ELF-1 (cell line): ENCODE measurements around the gene TIMM17B.

Source experiments
- DNase-seq: peaks from one replicate; pipeline ENCODE4 v3.0.0-alpha.2; 2016; ENCODE audit warnings: low read depth, low spot score

The TIMM17B gene

DNA sequence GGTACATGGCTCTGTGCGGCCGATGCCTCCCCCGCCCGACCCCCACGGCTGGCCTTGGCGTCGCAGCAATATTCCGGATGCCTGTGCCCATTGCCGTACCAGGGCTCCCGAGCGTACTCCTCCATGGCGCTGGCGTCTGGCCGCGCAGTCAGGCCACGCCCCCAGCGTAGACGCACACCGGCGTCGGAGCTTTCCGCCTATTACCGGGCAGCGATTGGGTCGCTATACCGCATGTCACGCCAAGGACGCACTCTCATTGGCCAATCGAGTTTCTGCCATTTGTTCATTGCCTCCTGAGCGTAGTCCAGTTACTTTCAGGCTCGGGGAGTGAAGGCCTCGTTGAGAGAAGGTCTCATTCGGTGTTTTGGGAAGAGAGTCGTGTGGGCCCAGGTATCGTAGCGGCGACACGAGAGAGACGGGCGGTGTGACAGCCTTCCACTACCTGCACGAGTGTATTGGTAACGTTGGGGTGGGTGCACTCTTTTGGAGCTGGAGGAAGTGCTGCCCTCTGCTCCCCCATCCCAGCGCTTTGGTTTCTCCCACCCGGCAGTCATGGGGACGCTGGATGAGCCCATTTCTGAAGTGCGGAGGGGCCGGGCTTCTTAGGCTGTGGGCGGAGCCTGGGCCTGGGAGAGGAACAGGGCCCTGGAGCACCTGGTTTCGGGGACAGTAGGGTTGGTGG, at the start of gene TIMM17B, which contains the start of gene PQBP1:
Gene TIMM17B, minus strand, starts transcription at position 144 of the 682 bp plus-strand sequence. Its CDS starts 19 bp downstream, at position 125.
Gene PQBP1, plus strand, starts transcription at position 306 of the 682 bp plus-strand sequence. CDS start 580 bp downstream, outside the sequence.
- peak; percentile 99 for DNase-seq

DNA sequence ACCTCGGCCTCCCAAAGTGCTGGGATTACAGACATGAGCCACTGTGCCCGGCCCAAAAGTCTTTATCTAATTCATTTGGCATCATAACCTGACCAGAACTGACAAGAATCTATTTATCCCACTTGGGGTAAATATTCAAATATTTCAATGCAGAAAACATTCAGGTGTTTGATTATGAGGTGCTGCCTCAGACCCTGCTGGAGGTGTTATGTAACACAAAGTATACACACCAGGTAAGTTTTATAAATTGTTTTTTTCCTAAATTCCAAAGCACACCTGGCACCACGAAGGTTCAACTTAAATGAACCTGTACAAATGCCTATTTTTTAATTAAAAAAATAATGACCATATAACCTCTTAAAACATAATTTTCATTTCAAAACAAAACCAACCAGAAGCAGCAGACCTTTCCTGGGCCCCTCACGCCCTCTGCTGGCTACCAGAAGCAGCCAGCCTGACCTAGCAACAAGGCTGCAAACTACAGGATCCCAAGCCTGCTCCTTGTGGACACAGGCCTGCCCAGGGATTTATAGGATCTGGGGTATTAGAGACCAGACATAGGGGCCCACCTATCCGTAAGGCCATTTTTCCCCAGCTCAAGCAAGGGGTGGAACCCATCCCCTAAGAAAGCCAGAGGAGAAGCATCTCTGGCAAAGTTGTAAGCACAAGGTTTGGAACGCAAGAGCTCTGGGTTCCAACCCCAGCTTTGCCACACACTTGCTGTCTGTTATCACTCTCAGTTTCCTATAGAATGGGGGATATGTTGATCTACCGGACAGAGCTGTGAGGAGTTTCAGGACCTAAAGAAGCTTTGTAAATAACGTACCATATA, 48.2 kb upstream of the TIMM17B start:
- peak; percentile 75 for DNase-seq

DNA sequence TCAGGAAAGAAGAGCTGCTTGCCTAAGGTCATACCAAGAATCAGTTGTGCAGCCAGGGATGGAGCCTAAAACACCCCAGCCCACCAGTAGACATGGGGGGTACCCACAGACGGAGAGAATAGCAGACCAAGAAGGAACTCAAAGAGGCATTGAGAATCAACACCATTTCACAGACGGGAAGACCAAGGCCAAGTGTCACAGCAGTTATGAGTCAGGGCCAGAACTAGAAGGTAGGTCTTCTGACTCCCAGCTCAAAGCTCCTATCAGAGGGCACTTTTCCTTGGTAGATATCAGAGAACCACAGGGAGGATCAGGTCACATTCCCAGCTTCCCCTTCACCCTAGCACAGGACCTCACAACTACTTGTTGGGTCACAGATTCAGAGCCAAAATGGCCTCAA, 45.3 kb upstream of the TIMM17B start:
- DNase-seq, result no peak

DNA sequence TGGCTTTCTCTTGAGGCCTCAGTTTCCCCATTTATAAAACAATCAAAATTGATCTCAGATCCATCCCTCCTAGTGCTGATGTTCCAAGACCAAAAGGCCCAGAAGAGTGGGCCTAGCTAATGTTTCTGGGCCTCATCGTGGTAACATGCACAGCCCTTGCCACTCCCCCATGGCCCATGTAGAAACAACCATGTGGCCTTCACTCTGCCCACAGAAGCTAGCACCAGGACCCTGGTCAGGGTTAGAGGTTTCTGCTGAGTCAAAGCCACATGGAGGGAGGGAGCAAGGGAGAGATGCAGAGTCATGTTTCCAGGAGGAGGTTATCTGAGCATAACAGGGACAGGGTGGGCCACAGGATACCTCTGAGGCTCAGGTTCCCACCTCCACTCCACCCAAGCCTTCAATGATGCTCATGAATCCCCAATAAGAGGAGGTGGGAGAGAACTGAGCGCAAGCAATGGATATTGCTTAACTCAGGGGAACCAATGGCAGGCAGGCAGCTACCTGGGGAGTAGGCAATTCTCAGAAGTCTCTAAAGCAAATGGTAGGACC, 42.9 kb upstream of the TIMM17B start:
- no peak for DNase-seq

DNA sequence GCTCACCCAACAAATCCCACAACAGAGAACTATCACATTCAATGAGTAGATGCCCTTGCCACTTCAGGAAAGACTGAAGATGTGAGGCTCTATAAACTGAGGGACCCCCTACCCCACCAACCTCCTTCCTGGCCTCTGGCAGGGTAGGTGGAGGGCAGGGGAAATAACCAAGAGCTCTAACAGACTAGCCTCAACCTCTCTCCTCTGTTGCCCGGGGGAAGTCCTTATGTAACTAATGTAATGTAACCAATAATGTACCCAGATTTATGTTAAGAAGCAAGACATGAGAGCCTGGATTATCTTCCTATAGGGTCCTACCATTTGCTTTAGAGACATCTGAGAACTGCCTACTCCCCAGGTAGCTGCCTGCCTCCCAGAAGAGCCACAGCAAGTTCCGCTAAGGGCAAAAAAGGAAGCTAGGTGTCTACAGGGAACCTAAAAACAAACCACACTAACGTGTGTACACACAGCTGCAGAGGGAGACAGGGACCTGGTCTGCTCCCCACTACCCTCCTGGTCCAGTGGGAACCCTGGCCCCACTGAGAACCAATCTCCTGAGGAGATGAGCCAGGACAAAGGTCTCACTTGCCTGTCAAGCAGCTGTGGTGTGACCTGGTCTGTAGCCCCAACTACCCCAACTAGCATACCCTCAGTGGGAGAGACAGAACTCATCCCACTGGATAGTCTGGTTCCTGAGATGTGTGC, 42.1 kb upstream of the TIMM17B start:
- DNase-seq, result no peak

DNA sequence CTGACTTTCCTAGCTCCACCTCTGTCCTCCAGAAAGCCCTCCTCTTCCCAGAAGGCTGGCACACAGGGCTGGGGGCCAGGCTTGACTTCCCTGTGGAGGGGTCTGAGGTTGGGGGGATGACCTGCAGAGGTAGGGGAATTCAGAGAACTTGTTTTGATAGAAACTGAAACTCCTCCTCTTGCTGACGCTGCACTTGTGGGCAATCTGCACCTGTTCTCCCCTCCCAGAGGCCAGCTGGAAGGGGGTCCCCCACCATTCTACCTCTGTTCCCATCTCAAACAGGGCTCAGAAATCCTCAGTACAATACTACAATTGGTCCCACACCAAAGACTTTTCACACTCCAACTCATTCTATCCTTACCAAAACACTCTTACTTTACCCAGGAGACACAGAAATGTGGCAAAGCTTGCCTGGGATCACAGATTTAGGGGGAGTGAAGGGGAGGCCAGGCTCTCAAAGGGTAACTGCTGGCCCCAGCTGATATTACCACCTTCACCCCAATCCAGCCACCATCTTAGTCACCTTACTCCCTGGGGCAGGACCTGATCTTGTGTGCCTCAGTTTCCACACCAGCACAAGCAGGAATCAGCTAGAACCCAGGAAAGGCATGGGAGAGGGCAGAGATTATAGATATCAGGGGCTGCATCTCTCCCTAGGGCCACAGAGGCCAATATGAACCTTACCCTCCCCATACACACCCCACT, 41.3 kb upstream of the TIMM17B start:
- no peak for DNase-seq

DNA sequence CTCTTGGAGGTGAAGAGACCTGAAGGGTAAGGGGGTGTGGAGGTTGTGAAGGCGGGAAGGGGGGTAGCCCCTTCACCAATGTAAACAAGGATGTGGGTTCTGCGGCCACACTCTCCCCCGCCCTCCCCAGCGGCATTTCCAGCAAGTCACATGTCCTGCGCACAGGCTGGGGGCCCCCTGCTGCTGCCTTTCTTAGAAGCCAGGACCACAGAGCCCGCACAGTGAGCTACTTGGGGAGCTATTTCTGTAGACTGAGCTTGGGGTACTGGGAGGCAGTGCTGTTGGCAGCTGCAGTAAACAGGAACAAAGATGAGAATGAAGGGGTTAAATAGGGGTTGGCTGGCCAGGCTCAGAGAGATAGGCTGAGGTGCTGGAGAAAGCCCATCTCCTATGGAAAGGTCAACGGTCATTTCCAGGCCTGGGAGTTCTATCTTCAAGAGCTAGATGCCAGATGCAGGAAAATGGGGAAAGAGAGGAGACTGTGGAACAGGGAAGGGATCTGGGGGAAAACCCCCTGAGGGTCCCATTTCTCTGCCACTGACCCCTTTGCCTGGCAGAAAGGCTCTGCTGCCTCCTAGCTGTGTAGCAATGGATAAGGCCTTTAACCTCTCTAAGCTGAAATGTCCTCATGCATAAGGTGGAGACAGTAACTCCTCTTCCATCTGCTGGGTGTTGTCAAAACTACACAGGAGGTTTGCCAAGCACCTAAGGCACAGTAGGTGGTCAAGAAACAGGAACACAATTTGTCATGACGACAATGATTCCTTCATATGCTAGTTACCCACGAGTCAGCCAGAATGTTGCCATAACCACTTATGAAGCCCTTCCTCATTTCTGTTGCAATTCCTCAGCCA, 39.7 kb upstream of the TIMM17B start:
- DNase-seq, result peak; percentile 61

DNA sequence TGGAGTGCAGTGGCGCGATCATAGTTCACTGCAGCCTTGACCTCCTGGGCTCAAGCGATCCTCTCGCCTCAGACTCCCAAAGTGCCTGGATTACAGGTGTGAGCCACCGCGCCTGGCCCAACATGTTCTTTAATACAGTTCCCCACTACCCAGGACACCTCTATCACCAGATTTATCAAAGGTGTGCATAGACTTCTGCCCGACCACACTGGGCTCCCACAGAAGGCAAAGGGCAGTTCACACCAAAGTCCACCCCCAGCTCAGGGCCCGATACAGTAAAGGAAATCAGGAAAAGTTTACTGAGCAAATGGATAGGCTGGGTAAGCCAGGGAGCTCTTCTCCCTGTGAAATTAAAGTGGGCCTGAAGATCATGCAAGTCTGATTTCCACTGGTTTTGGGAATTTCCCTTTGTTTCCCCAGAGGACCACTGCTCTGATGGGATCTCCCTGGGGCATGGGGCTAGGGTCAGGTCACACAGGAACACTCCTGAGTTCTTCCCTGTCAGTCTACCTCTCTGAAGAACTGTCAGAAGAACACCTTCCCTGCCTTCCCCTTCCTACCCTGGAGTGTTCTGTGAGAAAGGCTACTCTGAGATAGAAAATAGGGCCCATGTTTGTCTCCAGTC, 39.0 kb upstream of the TIMM17B start:
- no peak for DNase-seq

DNA sequence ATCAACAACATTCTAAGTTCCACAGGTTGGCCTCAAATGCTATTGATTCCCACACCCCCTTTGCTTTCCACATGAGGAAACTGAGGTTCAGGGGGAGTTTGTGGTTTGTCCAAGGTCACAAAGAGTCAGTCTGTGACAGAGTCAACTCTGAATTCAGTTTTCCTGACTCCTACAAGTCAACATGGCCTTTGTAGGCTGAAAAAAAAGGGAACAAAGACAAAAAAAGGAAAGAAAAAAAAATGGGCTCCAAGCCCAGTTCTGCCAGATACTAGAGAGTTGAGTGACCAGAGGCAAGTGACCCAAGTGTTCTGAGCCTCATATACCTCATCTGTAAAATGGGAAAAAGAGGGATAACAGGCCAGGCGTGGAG, 37.7 kb upstream of the TIMM17B start:
- DNase-seq, result no peak

DNA sequence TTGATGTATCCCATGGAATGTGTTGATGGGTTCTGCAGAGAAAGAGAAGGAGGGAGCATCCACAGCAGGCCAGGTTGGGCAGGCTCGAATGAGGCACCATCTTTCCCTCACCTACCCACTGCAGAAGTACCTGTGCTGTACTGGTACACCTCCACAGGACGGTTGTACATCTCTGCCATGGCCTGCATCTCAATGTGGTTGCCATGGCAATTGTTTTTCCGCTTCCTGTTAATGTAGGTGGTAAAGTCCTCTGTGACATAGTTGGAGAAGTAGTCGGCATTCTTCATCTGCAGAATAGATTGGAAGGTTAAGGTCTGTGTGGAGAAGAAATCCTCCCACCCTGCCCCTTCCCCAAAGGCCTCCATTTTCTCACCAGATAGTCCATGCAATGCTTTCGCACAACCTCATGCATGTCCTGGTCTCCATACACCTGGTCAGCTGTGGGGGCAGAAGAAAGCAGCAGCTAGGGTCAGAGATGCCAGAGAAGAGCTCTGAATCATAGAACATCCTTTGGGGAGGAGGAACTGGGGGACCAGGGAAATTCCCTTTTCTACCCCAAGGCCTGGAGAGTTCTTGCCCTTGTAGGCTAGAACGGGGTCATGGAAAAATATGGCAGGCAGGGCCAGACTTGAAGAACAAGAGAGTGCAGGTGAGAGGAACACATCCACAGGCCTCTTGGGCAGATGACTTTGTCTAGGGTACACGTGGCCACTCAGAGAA, 37.2 kb upstream of the TIMM17B start:
- no peak for DNase-seq

DNA sequence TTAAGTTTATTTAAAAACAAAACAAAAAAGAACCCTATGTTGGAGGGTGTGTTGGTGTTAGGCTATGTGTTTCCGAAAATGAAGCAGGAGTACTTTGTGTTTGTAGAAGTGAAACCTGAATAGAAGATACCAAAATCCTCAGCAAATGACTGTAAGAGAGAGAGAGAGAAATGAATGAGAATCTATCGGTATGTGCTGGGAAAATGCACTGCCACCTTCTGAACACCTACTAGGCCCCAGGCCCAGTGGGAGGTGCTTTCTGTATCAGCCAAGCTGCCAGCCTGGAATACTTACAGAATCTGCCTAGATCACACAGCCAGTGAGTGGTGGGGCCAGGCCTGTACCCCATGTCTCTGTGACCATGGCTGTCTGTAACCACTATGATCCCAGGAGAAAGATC, 36.2 kb upstream of the TIMM17B start:
- DNase-seq, result no peak

DNA sequence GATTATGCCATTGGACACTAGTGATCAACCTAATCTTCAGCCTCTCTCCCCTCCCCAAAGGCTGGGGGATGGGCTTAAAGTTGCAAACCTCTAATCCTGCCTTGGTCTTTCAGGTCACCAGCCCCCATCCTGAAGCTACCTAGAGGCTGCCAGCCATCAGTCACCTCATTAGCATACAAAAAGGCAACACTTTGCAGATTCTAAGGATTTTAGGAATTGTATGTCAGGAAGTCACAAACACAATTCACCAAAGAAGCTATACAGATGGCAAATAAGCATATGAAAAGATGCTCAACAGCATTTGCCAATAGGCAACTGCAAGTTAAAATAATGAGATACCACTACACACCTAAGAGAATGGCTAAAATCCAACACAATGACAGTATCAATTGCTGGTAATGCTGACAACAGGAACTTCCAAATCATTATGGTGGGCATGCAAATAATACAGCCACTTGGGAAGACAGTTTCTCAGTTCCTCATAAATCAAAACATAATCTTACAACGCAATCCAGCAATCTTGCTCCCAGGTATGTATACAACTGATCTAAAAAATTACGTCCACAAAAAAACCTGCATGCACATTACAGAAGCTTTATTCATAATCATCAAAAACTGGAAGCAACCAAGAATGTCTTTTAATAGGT, 30.3 kb upstream of the TIMM17B start:
- peak; percentile 73 for DNase-seq

DNA sequence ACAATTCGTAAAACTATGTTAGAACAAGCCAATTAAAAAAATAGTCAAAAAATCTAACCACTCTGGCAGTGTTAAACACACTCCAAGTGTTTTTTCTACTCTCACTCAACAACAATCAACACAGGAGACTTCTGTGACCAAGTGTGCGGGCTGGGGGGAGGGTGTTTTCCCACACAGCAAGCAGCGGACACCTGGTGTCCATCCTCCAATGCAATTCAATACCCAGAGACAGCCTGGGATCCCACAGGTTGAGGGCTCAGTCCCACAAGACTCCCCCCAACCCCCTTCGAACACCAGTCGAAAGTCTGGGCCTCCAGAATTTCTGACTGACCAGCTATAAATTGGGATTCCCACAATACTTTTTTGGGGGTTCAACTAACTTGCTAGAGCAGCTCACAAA, 29.6 kb upstream of the TIMM17B start:
- DNase-seq, result peak; percentile 34

DNA sequence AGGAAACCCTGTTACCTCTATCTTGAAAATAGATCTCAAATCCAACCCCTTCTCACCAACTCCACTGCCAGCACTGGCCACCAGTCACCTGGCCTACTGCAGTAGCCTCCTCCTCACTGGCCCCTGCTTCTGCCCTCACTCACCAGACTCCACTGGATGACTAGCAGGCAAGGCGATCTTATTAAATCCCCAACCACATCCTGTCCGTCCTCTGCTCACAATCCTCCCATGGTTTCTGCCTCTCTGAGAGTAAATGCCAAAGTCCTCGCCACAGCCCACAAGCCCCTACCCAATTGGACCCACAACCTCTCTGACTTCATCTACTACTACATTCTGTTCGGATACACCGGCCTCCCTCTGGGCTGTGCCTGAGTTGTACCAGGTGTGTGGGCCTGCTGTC, 26.7 kb upstream of the TIMM17B start:
- DNase-seq, result no peak

DNA sequence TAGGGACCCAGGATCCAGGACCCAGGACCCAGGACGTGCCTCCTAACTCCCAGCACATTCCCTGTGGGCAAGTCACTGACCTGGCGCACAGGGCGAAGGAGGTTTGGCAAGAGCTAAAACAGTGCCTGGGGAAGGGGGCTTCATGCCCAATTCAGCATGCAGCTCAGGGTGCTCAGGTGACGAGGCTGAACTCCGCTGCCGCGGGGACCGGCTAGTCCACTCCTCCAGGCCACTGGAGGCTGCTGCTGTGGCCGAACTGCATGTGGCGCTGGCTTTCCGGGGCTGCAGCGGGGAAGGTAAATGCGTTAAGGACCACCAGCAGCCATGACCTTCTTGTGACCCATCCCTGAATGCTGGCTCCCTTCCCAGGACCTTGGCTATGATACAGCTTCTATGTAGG, 26.2 kb upstream of the TIMM17B start:
- no peak for DNase-seq

DNA sequence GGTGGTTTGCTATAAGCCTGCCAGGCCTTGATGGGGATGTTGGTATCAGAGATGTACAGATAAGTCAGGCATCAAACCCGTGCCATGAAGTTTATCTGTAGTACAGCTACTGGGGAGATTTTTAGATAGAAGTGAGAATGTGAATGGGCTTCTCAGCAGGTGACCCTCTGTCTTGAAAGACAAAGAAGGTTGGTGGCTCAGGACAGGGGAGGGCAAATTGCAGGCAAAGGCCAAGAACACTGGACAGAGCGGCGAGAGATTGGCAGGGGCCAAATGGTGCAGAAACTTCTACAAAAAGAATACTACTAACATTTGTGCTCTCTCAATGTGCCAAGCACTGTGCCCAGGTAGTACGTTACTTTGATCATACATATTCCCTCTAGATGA, 23.1 kb upstream of the TIMM17B start:
- DNase-seq, result no peak

DNA sequence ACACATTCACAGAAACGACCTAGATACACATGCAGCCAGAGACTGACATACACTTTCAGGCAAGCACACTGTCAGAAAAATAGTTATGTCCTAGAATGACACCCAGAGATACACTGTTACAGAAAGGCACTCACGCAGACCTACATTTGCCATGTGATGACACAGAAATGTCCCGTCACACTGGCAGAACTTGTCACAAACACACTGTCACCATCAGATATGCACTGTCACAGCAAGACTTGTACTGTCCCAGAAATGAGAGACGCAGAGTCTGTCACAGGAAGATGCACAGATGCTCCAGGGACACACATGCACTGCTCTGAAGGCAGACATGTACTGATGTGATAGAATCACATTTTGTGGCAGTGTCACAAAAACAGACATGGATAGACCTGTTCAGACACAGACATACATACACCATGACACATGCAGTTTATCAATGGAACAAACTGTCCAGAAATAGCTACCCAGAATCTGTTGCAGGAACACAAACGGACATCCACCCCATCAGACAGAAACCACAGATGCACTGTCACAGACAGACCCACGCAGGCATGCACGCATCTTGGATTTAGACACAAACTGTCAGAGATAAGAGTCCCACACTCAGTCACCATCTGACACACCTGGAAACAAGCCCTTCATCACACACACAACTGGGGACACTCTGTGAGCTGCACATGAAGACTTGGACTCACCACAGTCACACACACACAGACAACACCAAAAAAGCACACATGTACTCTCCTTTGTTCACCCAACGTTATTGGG, 22.6 kb upstream of the TIMM17B start:
- no peak for DNase-seq

DNA sequence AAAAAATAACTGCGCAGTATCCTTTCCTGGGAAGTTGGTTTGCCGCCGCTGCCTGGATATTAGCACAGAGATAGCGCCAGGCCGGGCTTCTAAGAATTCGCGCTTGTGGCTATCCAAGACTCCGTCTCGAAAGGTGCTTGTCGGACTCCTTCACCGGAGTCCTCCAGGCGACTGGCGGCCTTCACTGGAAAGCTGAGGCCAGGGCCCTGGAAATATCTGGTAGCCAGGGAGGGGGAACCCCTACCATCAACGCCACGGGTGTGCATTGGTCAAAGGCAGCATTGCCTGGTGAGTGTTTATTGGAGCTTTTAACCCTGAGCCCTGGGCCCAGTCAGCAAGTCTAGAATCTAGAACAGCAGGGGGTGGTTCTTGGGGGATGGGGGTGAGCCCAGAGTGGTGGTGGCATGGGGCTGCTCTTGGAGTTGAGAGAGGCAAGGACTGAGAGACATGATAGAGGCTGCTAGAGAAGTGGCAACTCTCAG, 21.8 kb upstream of the TIMM17B start:
- no peak for DNase-seq
